ENCODE data around the gene TREML4.

Gene TREML4

DNA sequence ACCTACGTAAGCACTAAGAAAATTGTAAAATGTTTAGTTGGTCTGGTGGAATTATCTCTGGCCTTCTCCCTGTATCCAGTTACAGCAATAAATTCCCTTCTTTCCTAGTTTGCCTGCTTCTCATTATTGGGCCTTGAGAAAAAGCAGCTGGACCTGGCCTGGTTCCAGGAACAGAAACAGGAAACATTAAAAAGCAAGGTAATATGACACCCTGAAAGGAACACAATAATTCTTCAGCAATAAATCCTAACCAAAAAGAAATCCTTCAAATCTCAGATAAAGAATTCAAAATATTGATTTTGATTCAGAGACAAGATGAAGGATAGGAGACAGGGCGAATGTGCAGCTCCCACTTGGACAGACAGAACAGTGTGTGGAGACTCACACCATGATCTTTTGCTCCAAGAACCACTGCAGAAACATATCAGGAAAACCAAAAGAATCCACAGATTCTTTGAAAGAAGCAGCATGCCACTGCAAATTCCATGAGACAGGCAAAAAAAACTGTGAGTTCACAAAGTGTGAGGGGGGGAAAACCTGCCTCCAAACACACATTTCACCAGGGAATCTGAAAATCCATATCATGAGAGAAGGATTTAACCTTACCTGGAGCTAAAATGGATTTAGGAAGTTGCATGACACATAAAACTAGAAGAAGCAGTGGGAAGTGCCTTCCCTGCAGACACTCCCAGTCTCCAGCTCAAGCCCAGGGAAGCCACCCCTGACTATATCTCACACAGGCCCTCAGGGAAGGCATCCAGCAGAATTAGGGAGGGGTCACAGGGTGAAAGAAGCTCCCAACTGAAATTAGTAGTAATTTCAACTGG lies 29.4 kb downstream of the TREML4 start:
- Histone ChIP-seq H3K36me3 (ENCODE audit: insufficient read depth, low read length) (no peaks in the 10 kb centered on the region), H3K4me2 (ENCODE audit: low read depth, low read length, poor library complexity, severe bottlenecking) (no peak overlapping the region), H3K79me2 (ENCODE audit: insufficient read depth, low read length) (no peaks in the 10 kb centered on the region), H3K9me3 (ENCODE audit: insufficient read depth, low read depth, low read length) (peaks cover 19% of the 10 kb centered on the region), H3F3A (ENCODE audit: low read depth) (no peaks in the 10 kb centered on the region), H3K4me3 (ENCODE audit: low read length, poor library complexity, severe bottlenecking) (no peak overlapping the region), H3K9ac (ENCODE audit: low read depth, low read length, poor library complexity, severe bottlenecking) (no peak overlapping the region), H3K9me2 (replicated peaks; ENCODE audit: low read depth, low read length) (no peaks in the 10 kb centered on the region), H3K4me1 (ENCODE audit: insufficient read depth, low read length, poor library complexity, severe bottlenecking) (peaks cover 27% of the 10 kb centered on the region), H2AFZ (ENCODE audit: low read length) (no peak overlapping the region), H3K27me3 (ENCODE audit: insufficient read depth, low read length, poor library complexity, severe bottlenecking) (peaks cover 7% of the 10 kb centered on the region), H4K20me1 (ENCODE audit: insufficient read depth, low read length, poor library complexity, severe bottlenecking) (no peaks in the 10 kb centered on the region)
- TF ChIP-seq EZH2phosphoT487 (IDR thresholded peaks at IDR 0.05; ENCODE audit: borderline replicate concordance) (no peak), CTCF (conservative IDR thresholded peaks at IDR 0.05; ENCODE audit: low read length) (no peak)

DNA sequence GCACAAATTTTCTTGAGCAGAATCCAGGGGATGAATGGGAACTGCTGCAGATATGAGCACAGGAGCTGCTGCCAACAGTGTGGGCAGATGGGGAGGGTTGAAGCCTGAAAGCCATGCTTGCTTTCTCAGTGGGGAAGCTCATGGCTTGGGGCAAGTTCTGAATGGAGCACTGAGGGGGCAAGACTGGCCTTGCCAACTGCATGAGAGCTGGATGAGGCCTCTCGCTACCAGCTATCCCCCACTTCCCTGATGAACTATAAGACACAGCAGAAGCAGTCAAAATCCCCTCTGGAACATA lies 30.0 kb downstream of the TREML4 start:
- TF ChIP-seq EZH2phosphoT487 (IDR thresholded peaks at IDR 0.05; ENCODE audit: borderline replicate concordance) (no peak), CTCF (conservative IDR thresholded peaks at IDR 0.05; ENCODE audit: low read length) (no peak)
- Histone ChIP-seq H3K79me2 (ENCODE audit: insufficient read depth, low read length) (no peaks in the 10 kb centered on the region), H3K4me3 (ENCODE audit: low read length, poor library complexity, severe bottlenecking) (no peak overlapping the region), H3K9me2 (replicated peaks; ENCODE audit: low read depth, low read length) (no peaks in the 10 kb centered on the region), H3K4me2 (ENCODE audit: low read depth, low read length, poor library complexity, severe bottlenecking) (no peak overlapping the region), H3F3A (ENCODE audit: low read depth) (no peaks in the 10 kb centered on the region), H4K20me1 (ENCODE audit: insufficient read depth, low read length, poor library complexity, severe bottlenecking) (no peaks in the 10 kb centered on the region), H3K9me3 (ENCODE audit: insufficient read depth, low read depth, low read length) (peaks cover 20% of the 10 kb centered on the region), H2AFZ (ENCODE audit: low read length) (no peak overlapping the region), H3K4me1 (ENCODE audit: insufficient read depth, low read length, poor library complexity, severe bottlenecking) (peaks cover 27% of the 10 kb centered on the region), H3K27me3 (ENCODE audit: insufficient read depth, low read length, poor library complexity, severe bottlenecking) (peaks cover 7% of the 10 kb centered on the region), H3K36me3 (ENCODE audit: insufficient read depth, low read length) (no peaks in the 10 kb centered on the region), H3K9ac (ENCODE audit: low read depth, low read length, poor library complexity, severe bottlenecking) (no peak overlapping the region)

- Histone ChIP-seq H3K4me3 (ENCODE audit: low read length, poor library complexity, severe bottlenecking) (no peak overlapping the region), H3K9me3 (ENCODE audit: insufficient read depth, low read depth, low read length) (peaks cover 22% of the 10 kb centered on the region), H2AFZ (ENCODE audit: low read length) (no peak overlapping the region), H3K9me2 (replicated peaks; ENCODE audit: low read depth, low read length) (no peaks in the 10 kb centered on the region), H3K9ac (ENCODE audit: low read depth, low read length, poor library complexity, severe bottlenecking) (no peak overlapping the region), H4K20me1 (ENCODE audit: insufficient read depth, low read length, poor library complexity, severe bottlenecking) (no peaks in the 10 kb centered on the region), H3K79me2 (ENCODE audit: insufficient read depth, low read length) (no peaks in the 10 kb centered on the region), H3K4me1 (ENCODE audit: insufficient read depth, low read length, poor library complexity, severe bottlenecking) (peaks cover 6% of the 10 kb centered on the region), H3K4me2 (ENCODE audit: low read depth, low read length, poor library complexity, severe bottlenecking) (no peak overlapping the region), H3K36me3 (ENCODE audit: insufficient read depth, low read length) (no peaks in the 10 kb centered on the region), H3F3A (ENCODE audit: low read depth) (no peaks in the 10 kb centered on the region), H3K27me3 (ENCODE audit: insufficient read depth, low read length, poor library complexity, severe bottlenecking) (peaks cover 7% of the 10 kb centered on the region)
- TF ChIP-seq EZH2phosphoT487 (IDR thresholded peaks at IDR 0.05; ENCODE audit: borderline replicate concordance) (no peak), CTCF (conservative IDR thresholded peaks at IDR 0.05; ENCODE audit: low read length) (no peak)
Observed at GRCh38 chr6:41262401-41262800, 34.3 kb downstream of the TREML4 start.
